HFF-Myc (cell line): ENCODE measurements around the gene NFIX.

Experiments used
- DNase-seq: peaks from one replicate; pipeline ENCODE4 v3.0.0-alpha.2; 2011; ENCODE audit warnings: low read depth; ENCODE audit errors: extremely low read depth
- H3K4me3 ChIP-seq: replicated peaks from 2 replicates; pipeline ENCODE4 v1.5.1; 2011; ENCODE audit warnings: low read depth, mild to moderate bottlenecking, control low read depth, low read length
- TF ChIP-seq, protein P1 (sequence below): IDR thresholded peaks from 2 replicates; pipeline ENCODE4 v1.5.1; 2012; ENCODE audit warnings: mild to moderate bottlenecking, low read depth, low read length, control low read depth; ENCODE audit errors: missing control alignments

Gene NFIX

GRCh38 chr19:13118424-13119193 is 123.3 kb downstream of the NFIX start:
- TF ChIP-seq, protein P1, sequence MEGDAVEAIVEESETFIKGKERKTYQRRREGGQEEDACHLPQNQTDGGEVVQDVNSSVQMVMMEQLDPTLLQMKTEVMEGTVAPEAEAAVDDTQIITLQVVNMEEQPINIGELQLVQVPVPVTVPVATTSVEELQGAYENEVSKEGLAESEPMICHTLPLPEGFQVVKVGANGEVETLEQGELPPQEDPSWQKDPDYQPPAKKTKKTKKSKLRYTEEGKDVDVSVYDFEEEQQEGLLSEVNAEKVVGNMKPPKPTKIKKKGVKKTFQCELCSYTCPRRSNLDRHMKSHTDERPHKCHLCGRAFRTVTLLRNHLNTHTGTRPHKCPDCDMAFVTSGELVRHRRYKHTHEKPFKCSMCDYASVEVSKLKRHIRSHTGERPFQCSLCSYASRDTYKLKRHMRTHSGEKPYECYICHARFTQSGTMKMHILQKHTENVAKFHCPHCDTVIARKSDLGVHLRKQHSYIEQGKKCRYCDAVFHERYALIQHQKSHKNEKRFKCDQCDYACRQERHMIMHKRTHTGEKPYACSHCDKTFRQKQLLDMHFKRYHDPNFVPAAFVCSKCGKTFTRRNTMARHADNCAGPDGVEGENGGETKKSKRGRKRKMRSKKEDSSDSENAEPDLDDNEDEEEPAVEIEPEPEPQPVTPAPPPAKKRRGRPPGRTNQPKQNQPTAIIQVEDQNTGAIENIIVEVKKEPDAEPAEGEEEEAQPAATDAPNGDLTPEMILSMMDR, result no peak
- H3K4me3 ChIP-seq, result peak overlapping the region; percentile 86
- no peak for DNase-seq

GRCh38 chr19:13119627-13120026 is 124.4 kb downstream of the NFIX start:
- DNase-seq, result no peak
- H3K4me3 ChIP-seq, result peak overlapping the region; percentile 86
- TF ChIP-seq, protein P1, result no peak

DNA sequence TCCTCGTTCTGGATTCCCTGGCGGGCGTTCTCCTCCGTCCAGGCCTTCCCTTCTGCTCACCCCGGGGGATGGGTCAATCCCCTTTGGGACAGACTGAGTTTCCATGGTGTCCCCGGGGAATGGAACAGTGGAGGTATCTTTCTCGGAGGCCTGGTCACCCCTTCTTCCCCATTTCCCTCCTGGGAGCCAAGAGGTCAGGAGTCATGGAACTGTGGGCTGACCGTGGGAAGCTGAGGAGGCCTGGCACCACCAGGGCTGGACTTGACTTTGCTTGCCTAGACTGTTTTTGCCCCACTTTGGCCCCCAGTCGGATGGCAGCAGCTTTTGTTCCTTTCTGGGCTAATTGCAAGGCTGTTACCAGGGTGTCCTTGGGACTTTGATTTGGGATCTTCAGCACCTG is 124.8 kb downstream of the NFIX start:
- TF ChIP-seq, protein P1, result no peak
- peak overlapping the region; percentile 86 for H3K4me3 ChIP-seq
- DNase-seq, result no peak

DNA sequence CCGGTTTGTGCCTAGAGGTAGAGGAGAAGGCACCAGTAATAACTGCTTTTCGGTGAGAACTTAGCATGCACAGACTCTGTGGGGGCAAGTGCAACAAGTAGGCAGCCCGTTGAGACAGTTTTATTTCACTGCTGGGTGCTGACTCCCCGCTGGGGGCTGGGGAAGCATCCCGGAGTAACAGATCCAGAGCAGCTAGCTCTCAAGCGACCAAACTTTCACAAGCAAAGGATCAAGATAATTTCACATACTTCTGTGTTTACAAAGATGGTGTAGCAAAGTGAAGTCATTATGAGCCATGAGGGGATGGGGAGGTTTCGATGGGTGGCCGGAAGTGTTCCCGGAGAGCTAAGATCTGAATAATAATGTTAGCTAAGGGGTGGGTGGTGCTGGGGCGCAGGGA is 125.5 kb downstream of the NFIX start:
- peak overlapping the region; percentile 86; the same call in 1 of the 2 replicates for H3K4me3 ChIP-seq
- TF ChIP-seq, protein P1, result no peak
- DNase-seq, result no peak

- TF ChIP-seq, protein P1, result no peak
- no peak for DNase-seq
- no peak overlapping the region for H3K4me3 ChIP-seq
Measured at GRCh38 chr19:13121551-13122274, 126.4 kb downstream of the NFIX start.

DNA sequence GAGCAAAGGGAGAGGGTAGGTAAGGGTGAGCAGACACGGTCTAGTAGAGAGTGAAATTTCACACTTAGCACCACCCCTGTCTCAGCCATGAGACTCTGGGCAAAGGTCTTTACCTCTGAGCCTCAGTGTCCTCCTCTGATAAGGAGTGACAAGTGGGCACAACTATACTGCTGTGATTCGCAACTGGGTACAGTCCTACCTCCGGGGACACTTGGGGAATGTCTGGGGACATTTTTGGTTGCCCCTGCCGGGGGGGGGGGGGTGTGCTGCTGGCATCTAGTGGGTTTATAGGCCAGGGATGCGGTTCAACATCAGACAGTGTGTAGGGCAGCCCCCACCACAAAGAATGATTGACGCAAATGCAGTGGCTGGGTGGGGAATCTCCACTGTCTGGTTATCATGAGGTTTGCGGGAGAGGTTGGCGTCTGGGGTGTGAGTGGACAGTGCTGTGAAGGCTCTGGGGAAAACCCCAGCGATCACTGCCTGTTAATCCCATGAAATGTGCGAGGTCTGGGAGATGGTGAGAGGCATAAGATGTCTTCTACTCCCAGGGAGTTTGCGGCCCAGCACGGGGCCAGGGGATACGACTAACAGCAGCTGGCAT is 127.1 kb downstream of the NFIX start:
- no peak for DNase-seq
- TF ChIP-seq, protein P1, result no peak
- no peak overlapping the region for H3K4me3 ChIP-seq
